DMS114 treated with DMSO at 0.1 percent for 48 hours (cell line): ENCODE measurements around the gene ITGA3.

Experiments
- DNase-seq: peaks from one replicate; lab custom pipeline; 2025; ENCODE audit not compliant: unreplicated experiment; lab: John Stamatoyannopoulos, UW

The ITGA3 gene

DNA sequence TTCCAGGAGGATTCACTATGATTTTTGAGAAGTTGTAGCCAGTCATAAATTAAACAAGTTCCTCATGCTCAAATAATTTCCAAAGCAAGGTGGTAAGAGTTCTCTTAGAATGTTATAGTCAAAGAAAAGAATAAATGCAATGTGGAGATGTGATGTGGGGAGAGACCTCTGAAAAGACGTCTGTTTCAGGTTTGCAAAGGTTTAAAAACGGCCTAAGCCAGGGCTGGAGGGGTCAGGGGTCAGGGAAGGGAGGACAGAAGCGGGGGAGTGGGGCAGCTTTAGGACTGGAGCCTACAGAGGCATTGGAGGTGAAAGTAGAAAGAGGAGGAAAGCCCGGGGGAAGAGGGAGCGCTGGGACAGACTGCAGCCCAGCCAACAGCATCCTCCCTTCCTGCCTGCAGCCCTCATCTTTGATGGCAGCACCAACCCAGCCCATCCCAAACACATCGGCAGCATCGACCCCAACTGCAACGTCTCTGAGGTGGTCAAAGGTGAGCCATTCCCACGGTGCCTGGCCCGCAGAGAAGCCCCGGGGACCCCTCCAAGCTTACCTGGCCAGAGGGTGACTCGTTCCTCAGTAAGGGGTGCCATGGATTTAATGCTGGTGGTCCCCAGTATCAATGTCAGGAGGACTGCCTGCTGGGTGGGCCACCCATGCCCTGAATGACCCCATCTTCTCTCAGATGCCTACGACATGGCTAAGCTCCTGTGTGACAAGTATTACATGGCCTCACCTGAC lies 50.7 kb downstream of the ITGA3 start:
- DNase-seq, result no peak

DNA sequence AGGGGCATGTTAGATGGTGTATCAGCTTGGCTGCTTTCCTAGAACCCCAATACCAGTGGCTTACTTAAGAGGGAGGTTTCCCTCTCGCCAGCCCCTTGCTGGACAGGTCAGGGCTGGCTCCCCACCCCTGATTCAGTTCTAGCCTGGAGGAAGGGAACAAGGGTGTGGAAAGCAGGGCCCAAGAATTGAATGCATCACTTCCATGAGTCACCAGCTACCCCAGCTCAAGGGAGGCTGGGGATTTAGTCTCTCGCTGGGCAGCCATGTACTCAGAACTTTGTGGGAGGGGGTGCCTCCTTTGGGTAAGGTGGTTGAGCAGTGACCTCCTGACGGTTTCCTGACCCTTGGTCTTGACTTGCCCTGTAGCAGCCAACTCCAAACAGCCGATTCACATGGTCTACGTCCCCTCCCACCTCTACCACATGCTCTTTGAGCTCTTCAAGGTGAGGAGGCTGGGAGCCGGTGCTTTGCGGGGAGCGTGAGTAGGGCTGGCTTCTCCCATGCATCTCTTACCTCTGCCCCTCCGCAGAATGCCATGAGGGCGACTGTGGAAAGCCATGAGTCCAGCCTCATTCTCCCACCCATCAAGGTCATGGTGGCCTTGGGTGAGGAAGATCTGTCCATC lies 52.0 kb downstream of the ITGA3 start:
- DNase-seq, result no peak

- no peak for DNase-seq
Measured at GRCh38 chr17:50108556-50108955, 52.6 kb downstream of the ITGA3 start.

DNA sequence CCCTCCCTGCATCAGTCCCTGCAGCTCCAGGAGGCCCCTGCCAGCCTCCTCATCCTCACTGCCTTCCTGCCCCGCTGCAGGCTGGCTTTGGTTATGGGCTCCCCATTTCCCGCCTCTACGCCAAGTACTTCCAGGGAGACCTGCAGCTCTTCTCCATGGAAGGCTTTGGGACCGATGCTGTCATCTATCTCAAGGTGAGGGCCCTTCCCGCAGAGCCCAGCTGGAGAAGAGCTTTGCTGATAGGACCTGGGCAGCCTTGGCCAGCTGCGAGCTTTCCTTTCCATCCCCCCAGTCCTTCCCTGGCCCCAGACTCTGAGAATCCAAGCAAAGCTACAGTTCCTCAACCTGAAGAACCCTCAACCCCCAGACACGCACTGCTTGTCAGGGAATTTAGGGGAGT lies 53.3 kb downstream of the ITGA3 start:
- DNase-seq, result no peak

GRCh38 chr17:50109785-50110184 lies 53.9 kb downstream of the ITGA3 start:
- no peak for DNase-seq

GRCh38 chr17:50110591-50111349 lies 54.9 kb downstream of the ITGA3 start:
- DNase-seq, result no peak

GRCh38 chr17:50111673-50112655 lies 56.1 kb downstream of the ITGA3 start:
- no peak for DNase-seq

- DNase-seq, result no peak
Measured at GRCh38 chr17:50112694-50113093, 56.8 kb downstream of the ITGA3 start.

DNA sequence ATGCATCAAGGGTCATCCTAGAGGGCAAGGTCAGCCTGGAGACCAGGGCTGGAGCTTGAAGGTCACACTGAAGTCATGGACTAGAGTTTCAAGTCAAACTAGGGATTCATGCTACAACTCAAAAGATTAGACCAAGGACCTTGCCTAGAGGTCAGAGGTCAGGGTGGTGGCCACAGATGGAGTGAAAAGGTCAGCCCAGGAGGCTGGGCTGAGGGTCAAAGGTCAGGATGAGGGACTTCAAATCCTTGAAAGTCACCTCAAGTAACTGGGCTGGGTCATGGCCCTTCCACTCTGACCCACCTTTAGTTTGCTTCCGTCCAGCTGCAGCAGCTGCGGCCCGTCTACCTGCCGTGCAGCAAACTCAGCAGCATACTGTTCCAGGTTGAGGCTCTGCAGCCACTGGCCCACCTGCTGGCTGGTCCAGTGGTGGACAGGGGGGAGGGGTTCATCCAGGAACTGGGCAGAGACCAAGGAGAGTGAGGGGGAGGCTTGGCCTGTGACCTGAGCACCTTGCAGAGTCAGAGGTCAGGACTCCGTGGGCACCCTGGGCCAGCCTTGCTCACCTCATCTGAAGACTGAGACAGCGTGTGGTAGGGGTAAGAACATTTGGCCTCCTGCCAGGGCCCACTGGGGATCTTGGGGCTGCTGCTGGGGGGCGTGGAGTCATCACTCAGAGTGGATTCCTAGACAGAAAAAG lies 57.9 kb downstream of the ITGA3 start:
- no peak for DNase-seq

DNA sequence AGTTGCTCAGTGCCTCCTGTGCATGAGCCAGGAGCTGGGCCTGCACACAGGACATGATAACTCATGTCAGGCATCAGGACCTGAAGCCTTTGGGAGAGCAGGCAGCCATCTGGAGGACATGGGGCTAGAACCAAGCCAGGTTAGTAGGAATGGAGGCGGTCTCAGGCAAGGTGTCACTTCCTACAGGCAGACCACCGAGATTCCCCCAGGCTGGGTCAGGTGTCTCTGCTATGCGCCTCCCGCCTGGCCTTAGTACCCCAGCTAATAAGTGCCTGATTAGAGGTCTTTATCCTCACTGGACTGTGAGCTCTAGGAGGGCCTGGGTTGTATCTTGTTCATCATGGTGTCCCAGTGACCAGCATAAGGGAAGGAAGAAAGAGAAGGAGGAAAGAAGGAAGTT lies 58.5 kb downstream of the ITGA3 start:
- no peak for DNase-seq

- peak; percentile 27 for DNase-seq
Measured at GRCh38 chr17:50114849-50115357, 59.0 kb downstream of the ITGA3 start.

GRCh38 chr17:50115756-50116155 lies 59.8 kb downstream of the ITGA3 start:
- no peak for DNase-seq

GRCh38 chr17:50117202-50118051 lies 61.5 kb downstream of the ITGA3 start:
- no peak for DNase-seq

- DNase-seq, result no peak
Measured at GRCh38 chr17:50118076-50118827, 62.3 kb downstream of the ITGA3 start.

DNA sequence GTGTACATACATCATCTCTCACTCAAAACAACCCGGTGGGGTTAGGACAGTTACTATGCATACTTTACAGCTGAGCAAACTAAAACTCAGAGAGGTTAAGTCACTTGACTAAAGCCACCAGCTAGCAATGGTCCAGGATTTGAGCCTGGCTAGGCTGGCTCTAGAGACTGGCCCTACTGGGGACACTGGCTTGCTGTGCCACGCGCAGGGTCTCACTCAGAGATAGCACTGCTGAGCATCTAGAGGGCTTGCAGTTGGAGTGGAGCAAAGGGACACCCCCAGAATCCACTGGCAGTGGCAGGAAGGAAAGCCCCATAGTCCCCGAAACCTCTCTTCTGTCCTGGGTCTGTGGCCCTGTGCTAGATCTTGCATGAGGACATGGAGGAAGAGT lies 62.9 kb downstream of the ITGA3 start:
- DNase-seq, result no peak

GRCh38 chr17:50120475-50121253 lies 64.8 kb downstream of the ITGA3 start:
- no peak for DNase-seq

DNA sequence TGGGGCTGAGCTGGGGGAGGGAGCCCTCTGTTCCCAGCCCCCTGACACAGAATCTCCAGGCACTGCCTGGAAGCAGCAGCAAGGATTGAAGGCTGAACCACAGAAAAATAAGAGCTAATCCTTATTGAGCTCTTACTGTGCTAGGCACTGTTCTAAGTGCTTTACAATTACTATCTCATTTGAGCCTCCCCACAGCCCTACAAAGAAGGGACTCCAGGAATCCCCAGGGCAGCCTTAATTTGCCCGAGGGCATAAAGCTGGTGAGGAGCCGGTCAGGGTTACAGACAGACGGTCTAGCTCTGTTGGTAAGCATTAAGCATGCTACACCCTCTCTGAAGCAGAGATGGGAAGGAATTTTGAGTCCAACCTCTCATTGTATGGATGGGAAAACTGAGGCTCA lies 67.0 kb downstream of the ITGA3 start:
- DNase-seq, result no peak
